GM18907 (cell line): Measurements from ENCODE around the gene CDRT15.
"Not testable (repeated sequence)": the region's sequence is repeated elsewhere in the genome, so short reads cannot be mapped to it uniquely, and the experiment has no call there.

Experiments used
- ATAC-seq: cut with Tn5 transposase; IDR thresholded peaks from one replicate; pipeline ENCODE4 v1.9.1; 2021; ENCODE audit warnings: mild to moderate bottlenecking, moderate library complexity; ENCODE audit not compliant: unreplicated experiment

The CDRT15 gene

DNA sequence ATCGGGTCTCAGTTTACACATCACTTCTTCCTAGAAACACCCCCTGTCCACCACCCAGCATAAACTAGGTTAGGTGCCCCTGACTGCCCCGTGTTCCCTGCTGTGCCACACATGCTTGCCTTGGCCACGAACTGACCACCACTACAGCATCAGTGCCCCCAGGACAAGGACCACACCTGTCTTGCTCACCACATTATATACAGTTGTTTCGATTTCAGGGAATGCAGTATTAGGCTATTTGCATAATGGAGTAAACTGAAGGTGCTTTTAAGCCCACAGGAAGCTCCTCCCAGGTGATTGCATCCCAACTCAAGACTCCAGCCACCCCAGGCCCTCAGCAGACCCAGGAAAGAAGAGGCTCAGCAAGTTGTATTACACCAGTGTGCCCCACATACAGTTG is 50.2 kb downstream of the CDRT15 start:
- ATAC-seq, result not testable (repeated sequence)
